NT2/D1 (cell line): ENCODE measurements around the gene GADD45GIP1.

Experiments
- YY1 ChIP-seq: IDR thresholded peaks from 2 replicates; pipeline ENCODE4 v1.6.1; 2011; ENCODE audit not compliant: insufficient read length, insufficient read depth
- ZNF274 ChIP-seq: IDR thresholded peaks from 2 replicates; pipeline ENCODE4 v1.6.1; 2011; ENCODE audit warnings: mild to moderate bottlenecking, low read depth, low read length

- TF ChIP-seq ZNF274 (no peak), YY1 (no peak)
Observed at GRCh38 chr19:12969292-12969988, 12.4 kb upstream of the GADD45GIP1 start, which contains the start of gene DAND5.
